Skin epidermis (tissue), 12 donors: ENCODE data around the gene ZFP62.

Experiments
- H3K27ac ChIP-seq, 21 experiments: fragments of 200-600 bp; sonication (generic) in 11 of 21; one replicate each; pipeline ENCODE4 v1.5.0; 2020; ENCODE audit warnings: mild to moderate bottlenecking in 3 of 21, inconsistent platforms in 2 of 21, moderate library complexity in 2 of 21
- H3K4me3 ChIP-seq, 7 experiments: fragments of 200-600 bp; sonication (generic) in 2 of 7; one replicate each; pipeline ENCODE4 v1.5.0; 2020; ENCODE audit warnings: inconsistent platforms in 2 of 7, mild to moderate bottlenecking in 2 of 7, moderate library complexity in 1 of 7

Gene ZFP62

GRCh38 chr5:180816608-180817534 is 44.2 kb downstream of the ZFP62 start:
- Histone ChIP-seq H3K27ac (peak overlapping the region in 14 of 21 experiments; percentile 1 to 77 (median 43)), H3K4me3 (no peak overlapping the region)

- H3K4me3 ChIP-seq, result peak overlapping the region in 4 of 7 experiments; percentile 0 to 23 (median 7)
These were observed 45.7 kb downstream of the ZFP62 start for GRCh38 chr5:180815293-180815917.

GRCh38 chr5:180813420-180813819 is 47.7 kb downstream of the ZFP62 start:
- peak overlapping the region in 3 of 21 experiments; percentile 6 to 53 (median 8) for H3K27ac ChIP-seq
- peak overlapping the region in 1 of 7 experiments; percentile 23 for H3K4me3 ChIP-seq

More at GRCh38 chr5:180815293-180815917, 45.7 kb downstream of the ZFP62 start:
- H3K27ac ChIP-seq, result peak overlapping the region in 15 of 21 experiments; percentile 8 to 77 (median 26)

GRCh38 chr5:180811623-180812124 is 49.4 kb downstream of the ZFP62 start:
- Histone ChIP-seq H3K27ac (peak overlapping the region in 20 of 21 experiments; percentile 92 to 99 (median 98)), H3K4me3 (peak overlapping the region in 5 of 7 experiments; percentile 58 to 66 (median 64))

GRCh38 chr5:180810959-180811622 is 50.0 kb downstream of the ZFP62 start:
- Histone ChIP-seq H3K4me3 (peak overlapping the region; percentile 57 to 68 (median 64)), H3K27ac (peak overlapping the region; percentile 90 to 99 (median 97))

GRCh38 chr5:180810210-180810958 is 50.7 kb downstream of the ZFP62 start:
- H3K4me3 ChIP-seq, result peak overlapping the region; percentile 57 to 68 (median 64)
- H3K27ac ChIP-seq, result peak overlapping the region; percentile 90 to 99 (median 97)

GRCh38 chr5:180809403-180810209 is 51.5 kb downstream of the ZFP62 start:
- peak overlapping the region; percentile 90 to 99 (median 97) for H3K27ac ChIP-seq
- H3K4me3 ChIP-seq, result peak overlapping the region; percentile 57 to 68 (median 64)

- peak overlapping the region in 6 of 7 experiments; percentile 58 to 68 (median 65) for H3K4me3 ChIP-seq
- H3K27ac ChIP-seq, result peak overlapping the region in 20 of 21 experiments; percentile 5 to 99 (median 96)
These were observed 52.5 kb downstream of the ZFP62 start for GRCh38 chr5:180808461-180809000.

- Histone ChIP-seq H3K27ac (peak overlapping the region in 19 of 21 experiments; percentile 5 to 99 (median 96)), H3K4me3 (peak overlapping the region in 4 of 7 experiments; percentile 58 to 68 (median 66))
These were observed 53.2 kb downstream of the ZFP62 start for GRCh38 chr5:180807654-180808414.

GRCh38 chr5:180807046-180807445 is 54.0 kb downstream of the ZFP62 start:
- H3K27ac ChIP-seq, result peak overlapping the region in 20 of 21 experiments; percentile 28 to 99 (median 94)
- H3K4me3 ChIP-seq, result peak overlapping the region in 1 of 7 experiments; percentile 66

GRCh38 chr5:180806351-180807011 is 54.6 kb downstream of the ZFP62 start:
- H3K4me3 ChIP-seq, result peak overlapping the region in 1 of 7 experiments; percentile 66
- H3K27ac ChIP-seq, result peak overlapping the region in 20 of 21 experiments; percentile 28 to 99 (median 96)

- Histone ChIP-seq H3K4me3 (peak overlapping the region; percentile 80 to 99 (median 95)), H3K27ac (peak overlapping the region; percentile 71 to 100 (median 98))
These were observed 56.9 kb downstream of the ZFP62 start for GRCh38 chr5:180804129-180804618.

GRCh38 chr5:180803181-180804128 is 57.6 kb downstream of the ZFP62 start:
- H3K4me3 ChIP-seq, result peak overlapping the region; percentile 80 to 99 (median 95)
- H3K27ac ChIP-seq, result peak overlapping the region; percentile 85 to 100 (median 98)

GRCh38 chr5:180802325-180803180 is 58.5 kb downstream of the ZFP62 start, which contains the start of gene MGAT1:
MGAT1 (minus strand) TSS chr5:180802806; CDS start chr5:180792971, 9,835 bp downstream.
- peak within 1 kb of the TSS; percentile 80 to 99 (median 95) for H3K4me3 ChIP-seq
- H3K27ac ChIP-seq, result peak within 1 kb of the TSS; percentile 92 to 100 (median 98)
